ENCODE measurements around the gene SLC30A5. TPM values are rescaled to one million over a fixed set of nuclear protein-coding genes. Genes with fewer than 3 reads are reported as not detected.

Gene SLC30A5
- total RNA-seq, 1 donor from 2014 or later: 45.6 TPM

- no peaks in the 10 kb centered on the region for H3K9me3 ChIP-seq (ENCODE audit: low read depth)
- no peaks in the 10 kb centered on the region for H3K36me3 ChIP-seq
- Mint-ChIP-seq H3K36me3 (no peaks in the 10 kb centered on the region), H3K27me3 (ENCODE audit: insufficient read depth, low read depth) (no peaks in the 10 kb centered on the region), H3K4me3 (no peak overlapping the region), H3K4me1 (no peaks in the 10 kb centered on the region), H3K9me3 (no peaks in the 10 kb centered on the region), H3K27ac (no peak overlapping the region)
- TF ChIP-seq CTCF (IDR thresholded peaks at IDR 0.05) (no peak), EZH2 (IDR thresholded peaks at IDR 0.05) (no peak), EZH2phosphoT487 (IDR thresholded peaks at IDR 0.05) (no peak)
- no peaks in the 10 kb centered on the region for H3K79me2 ChIP-seq (ENCODE audit: low read depth)
- no peaks in the 10 kb centered on the region for H3K27me3 ChIP-seq
- H2AFZ ChIP-seq (replicated peaks): no peak overlapping the region
- H3K4me1 ChIP-seq: no peaks in the 10 kb centered on the region
- H3K4me3 ChIP-seq: no peak overlapping the region
- H3K4me2 ChIP-seq: no peak overlapping the region
- no peak overlapping the region for H3K9ac ChIP-seq
- H3F3A ChIP-seq (ENCODE audit: low read depth): no peaks in the 10 kb centered on the region
- DNase-seq (ENCODE audit: low spot score): no peak
- H4K20me1 ChIP-seq (ENCODE audit: low read depth): no peaks in the 10 kb centered on the region
- no peak overlapping the region for H3K27ac ChIP-seq
Observed at GRCh38 chr5:69156456-69156855, 62.6 kb downstream of the SLC30A5 start.

GRCh38 chr5:69158039-69158438, 64.2 kb downstream of the SLC30A5 start:
- Histone ChIP-seq H3K4me2 (no peak overlapping the region), H3K9me3 (ENCODE audit: low read depth) (no peaks in the 10 kb centered on the region), H3K79me2 (ENCODE audit: low read depth) (no peaks in the 10 kb centered on the region), H3K36me3 (no peaks in the 10 kb centered on the region), H3K27me3 (no peaks in the 10 kb centered on the region), H3K9ac (no peak overlapping the region), H3K4me1 (no peaks in the 10 kb centered on the region), H2AFZ (replicated peaks) (no peak overlapping the region), H3K27ac (no peak overlapping the region), H4K20me1 (ENCODE audit: low read depth) (no peaks in the 10 kb centered on the region), H3F3A (ENCODE audit: low read depth) (no peaks in the 10 kb centered on the region), H3K4me3 (no peak overlapping the region)
- DNase-seq (ENCODE audit: low spot score): no peak
- H3K4me3 Mint-ChIP-seq: no peak overlapping the region
- no peak overlapping the region for H3K27ac Mint-ChIP-seq
- no peaks in the 10 kb centered on the region for H3K36me3 Mint-ChIP-seq
- H3K9me3 Mint-ChIP-seq: no peaks in the 10 kb centered on the region
- no peaks in the 10 kb centered on the region for H3K27me3 Mint-ChIP-seq (ENCODE audit: insufficient read depth, low read depth)
- no peaks in the 10 kb centered on the region for H3K4me1 Mint-ChIP-seq
- TF ChIP-seq EZH2 (IDR thresholded peaks at IDR 0.05) (no peak), CTCF (IDR thresholded peaks at IDR 0.05) (no peak)

GRCh38 chr5:69160651-69161050, 66.8 kb downstream of the SLC30A5 start:
- no peaks in the 10 kb centered on the region for H3K36me3 Mint-ChIP-seq
- peaks cover under 1% of the 10 kb centered on the region for H3K4me1 Mint-ChIP-seq
- H3K4me1 ChIP-seq: no peaks in the 10 kb centered on the region
- no peaks in the 10 kb centered on the region for H3K36me3 ChIP-seq
- no peak overlapping the region for H3K9ac ChIP-seq
- H4K20me1 ChIP-seq (ENCODE audit: low read depth): no peaks in the 10 kb centered on the region
- H3K4me3 Mint-ChIP-seq: no peak overlapping the region
- H3K9me3 ChIP-seq (ENCODE audit: low read depth): no peaks in the 10 kb centered on the region
- no peaks in the 10 kb centered on the region for H3K79me2 ChIP-seq (ENCODE audit: low read depth)
- no peak for TF ChIP-seq CTCF (IDR thresholded peaks at IDR 0.05)
- H2AFZ ChIP-seq (replicated peaks): no peak overlapping the region
- no peak overlapping the region for H3K4me3 ChIP-seq
- H3K27ac Mint-ChIP-seq: no peak overlapping the region
- no peaks in the 10 kb centered on the region for H3K27me3 Mint-ChIP-seq (ENCODE audit: insufficient read depth, low read depth)
- no peak overlapping the region for H3K27ac ChIP-seq
- peaks cover under 1% of the 10 kb centered on the region for H3K9me3 Mint-ChIP-seq
- no peaks in the 10 kb centered on the region for H3K27me3 ChIP-seq
- H3K4me2 ChIP-seq: no peak overlapping the region
- peaks cover under 1% of the 10 kb centered on the region for H3F3A ChIP-seq (ENCODE audit: low read depth)
- no peak for DNase-seq (ENCODE audit: low spot score)

Data from neural progenitor cell (in vitro differentiated cells).